OCI-LY7 (cell line): ENCODE data around the gene CREB3L1. TPM values are rescaled to one million over a fixed set of nuclear protein-coding genes. Genes with fewer than 3 reads are reported as not detected.
A peak's percentile ranks its signal among the peaks of the same experiment; 100 is the strongest.

Source experiments
- BruUV-seq: library from RNA; stranded (reverse); fragments of 400-500 nt; replicated peaks from 2 replicates; lab custom pipeline; 2021; lab: Mats Ljungman, UMichigan
- CTCF ChIA-PET: fragments of 300-600 bp; sonication (Branson Sonifier 250); formaldehyde crosslinking; loops from one replicate; lab custom pipeline; 2022; ENCODE audit warnings: antibody characterized with exemption; ENCODE audit not compliant: unreplicated experiment; lab: Charles Lee
- POLR2A ChIA-PET: fragments of 300-600 bp; sonication (Branson Sonifier 250); formaldehyde crosslinking; loops from one replicate; lab custom pipeline; 2022; ENCODE audit warnings: antibody characterized with exemption; lab: Charles Lee
- DNase-seq: peaks from one replicate; pipeline ENCODE4 v3.0.0-alpha.2; 2015; ENCODE audit warnings: low spot score
- H2AFZ ChIP-seq: fragments of 200-600 bp; sonication (generic), shearing (Covaris generic); 2 replicates; pipeline ENCODE4 v1.6.1; 2014; ENCODE audit warnings: mild to moderate bottlenecking, antibody characterized with exemption, low read length, moderate library complexity
- H3K27ac ChIP-seq: fragments of 200-600 bp; sonication (generic); 2 replicates; pipeline ENCODE4 v1.5.1; 2014; ENCODE audit warnings: mixed run types, low read depth, mild to moderate bottlenecking, moderate library complexity, low read length, inconsistent platforms; ENCODE audit not compliant: poor library complexity, severe bottlenecking
- H3K36me3 ChIP-seq: fragments of 200-600 bp; sonication (generic); 2 replicates; pipeline ENCODE4 v1.6.1; 2014; ENCODE audit warnings: mild to moderate bottlenecking, antibody characterized with exemption, low read length, moderate library complexity, mixed read lengths; ENCODE audit not compliant: insufficient read depth
- H3K4me1 ChIP-seq: fragments of 200-600 bp; sonication (generic); 2 replicates; pipeline ENCODE4 v1.5.1; 2014; ENCODE audit warnings: mild to moderate bottlenecking, low read length; ENCODE audit not compliant: insufficient read depth, poor library complexity, severe bottlenecking
- H3K4me2 ChIP-seq: fragments of 200-600 bp; sonication (generic); 2 replicates; pipeline ENCODE4 v1.6.1; 2014; ENCODE audit warnings: mild to moderate bottlenecking, low read length
- H3K4me3 ChIP-seq: fragments of 200-600 bp; sonication (generic); 2 replicates; pipeline ENCODE4 v1.5.1; 2014; ENCODE audit warnings: mild to moderate bottlenecking, low read depth, low read length; ENCODE audit not compliant: poor library complexity, severe bottlenecking
- H3K79me2 ChIP-seq: fragments of 200-600 bp; sonication (generic); 2 replicates; pipeline ENCODE4 v1.6.1; 2016; ENCODE audit warnings: low read depth, mild to moderate bottlenecking, low read length, moderate library complexity, mixed read lengths; ENCODE audit not compliant: insufficient read depth
- H3K9me2 ChIP-seq: fragments of 200-600 bp; sonication (generic); 2 replicates; pipeline ENCODE4 v1.6.1; 2016; ENCODE audit warnings: mild to moderate bottlenecking, low read length, mixed read lengths; ENCODE audit not compliant: insufficient read depth
- H3K9me3 ChIP-seq: fragments of 200-600 bp; sonication (generic); 2 replicates; pipeline ENCODE4 v1.6.1; 2014; ENCODE audit warnings: mild to moderate bottlenecking, mixed run types, low read length, mixed read lengths
- H4K20me1 ChIP-seq: fragments of 200-600 bp; sonication (generic); 2 replicates; pipeline ENCODE4 v1.6.1; 2014; ENCODE audit warnings: mild to moderate bottlenecking, antibody characterized with exemption, low read length, moderate library complexity, mixed read lengths; ENCODE audit not compliant: insufficient read depth
- CTCF ChIP-seq: fragments of 200-600 bp; sonication (generic); conservative IDR thresholded peaks from 2 replicates; pipeline ENCODE4 v1.5.1; 2014; ENCODE audit warnings: mild to moderate bottlenecking, antibody characterized with exemption, low read length, moderate library complexity, mixed read lengths
- EZH2phosphoT487 ChIP-seq: fragments of 200-600 bp; sonication (generic); IDR thresholded peaks from 2 replicates; pipeline ENCODE4 v1.6.1; 2018; ENCODE audit warnings: low read depth, borderline replicate concordance, mild to moderate bottlenecking, mixed run types, antibody characterized with exemption, low read length, moderate library complexity, mixed read lengths
- intact Hi-C: fragments of 100-400 bp; cut with micrococcal nuclease; formaldehyde crosslinking; loops from one replicate; pipeline ENCODE4 v1.10.0; 2022; ENCODE audit not compliant: unreplicated experiment
- total RNA-seq, 2 experiments: library from RNA; depleted of rRNA in 1 of 2; stranded (reverse); fragments of >200 nt in 1 of 2; shearing (Covaris generic) in 1 of 2; gene quantifications; 2 replicates each; pipeline ENCODE4 v1.2.3, GENCODE V29; 2014 to 2022

The CREB3L1 gene
- total RNA-seq, 2 experiments from 2014 or later, result 0.17 TPM; not detected in 1

GRCh38 chr11:46242952-46243795 lies 34.3 kb upstream of the CREB3L1 start:
- peak; percentile 95 for DNase-seq
- ChIA-PET POLR2A (interaction anchor here (0.7 to 2.9 kb wide), 18 partner anchors 8 to 401 kb away, joined by 3 to 24 read pairs (median 4); no protein-coding TSS in a partner anchor), CTCF (interaction anchor here (0.7 to 1.7 kb wide), 5 partner anchors 60 to 119 kb away, joined by 3 to 6 read pairs (median 3); no protein-coding TSS in a partner anchor)
- Histone ChIP-seq H3K27ac (peak overlapping the region; percentile 49), H3K4me2 (peak overlapping the region; percentile 91), H3K9me2 (no peaks in the 10 kb centered on the region), H3K9me3 (no peaks in the 10 kb centered on the region), H3K4me1 (peaks cover 18% of the 10 kb centered on the region), H3K79me2 (no peaks in the 10 kb centered on the region), H4K20me1 (no peaks in the 10 kb centered on the region), H2AFZ (peak overlapping the region; percentile 91), H3K36me3 (no peaks in the 10 kb centered on the region), H3K4me3 (peak overlapping the region; percentile 73)
- TF ChIP-seq EZH2phosphoT487, result no peak
- TF ChIP-seq CTCF, result no peak
- TSS peak; percentile 100 for BruUV-seq
- intact Hi-C loops, result no loop called here

GRCh38 chr11:46243796-46244109 lies 33.7 kb upstream of the CREB3L1 start:
- TF ChIP-seq CTCF, result no peak
- TF ChIP-seq EZH2phosphoT487, result no peak
- Histone ChIP-seq H2AFZ (peak overlapping the region; percentile 91), H3K27ac (no peak overlapping the region), H3K4me1 (peaks cover 18% of the 10 kb centered on the region), H3K4me2 (peak overlapping the region; percentile 91), H3K36me3 (no peaks in the 10 kb centered on the region), H3K79me2 (no peaks in the 10 kb centered on the region), H3K4me3 (peak overlapping the region; percentile 73), H4K20me1 (no peaks in the 10 kb centered on the region), H3K9me2 (no peaks in the 10 kb centered on the region), H3K9me3 (no peaks in the 10 kb centered on the region)
- ChIA-PET CTCF (interaction anchor here (1.3 to 1.7 kb wide), 4 partner anchors 60 to 74 kb away, joined by 3 to 6 read pairs (median 3); no protein-coding TSS in a partner anchor), POLR2A (interaction anchor here (0.8 to 2.9 kb wide), 14 partner anchors 8 to 125 kb away, joined by 3 to 24 read pairs (median 4); no protein-coding TSS in a partner anchor)
- no TSS peak for BruUV-seq
- intact Hi-C loops, result no loop called here
- DNase-seq, result no peak

GRCh38 chr11:46246521-46246920 lies 30.9 kb upstream of the CREB3L1 start:
- H4K20me1 ChIP-seq, result no peaks in the 10 kb centered on the region
- ChIA-PET POLR2A (no interaction called here), CTCF (no interaction called here)
- no peaks in the 10 kb centered on the region for H3K9me3 ChIP-seq
- intact Hi-C loops, result no loop called here
- H3K4me3 ChIP-seq, result no peak overlapping the region
- H3K4me2 ChIP-seq, result no peak overlapping the region
- BruUV-seq, result no TSS peak
- no peak overlapping the region for H2AFZ ChIP-seq
- H3K79me2 ChIP-seq, result no peaks in the 10 kb centered on the region
- peaks cover 15% of the 10 kb centered on the region for H3K4me1 ChIP-seq
- no peak overlapping the region for H3K27ac ChIP-seq
- H3K9me2 ChIP-seq, result no peaks in the 10 kb centered on the region
- DNase-seq, result no peak
- no peak for TF ChIP-seq EZH2phosphoT487
- H3K36me3 ChIP-seq, result no peaks in the 10 kb centered on the region
